ENCODE results near the gene L3MBTL3.

DNA sequence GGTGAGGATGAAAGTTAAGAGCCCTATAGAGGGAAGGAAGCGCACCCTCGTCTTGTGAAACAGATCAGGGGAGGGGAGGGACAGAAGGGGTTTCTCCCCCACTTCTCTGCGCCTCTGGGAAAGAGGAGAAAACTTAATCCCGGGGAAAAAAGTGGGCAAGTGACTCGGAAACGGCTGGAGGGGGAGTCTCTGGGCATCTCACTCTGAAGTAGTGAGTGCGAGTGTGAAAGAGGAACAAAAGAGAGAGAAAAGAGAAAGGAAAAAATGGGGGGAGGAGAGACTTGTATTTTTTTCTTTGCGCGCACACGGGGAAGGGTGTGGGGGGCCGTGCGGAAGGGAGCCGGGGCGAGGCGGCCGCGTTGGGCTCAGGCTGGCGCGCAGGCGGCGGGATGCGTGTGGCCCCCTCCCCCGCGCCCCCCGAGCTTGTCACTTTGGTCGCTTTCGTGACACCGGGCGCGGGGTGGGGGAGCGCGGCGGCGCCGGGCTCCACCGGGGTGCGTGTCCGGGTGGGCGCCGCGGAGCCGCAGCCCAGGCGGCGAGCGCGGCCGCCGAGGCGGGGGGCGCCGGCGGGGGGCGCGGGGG, 454 bp downstream of the L3MBTL3 start:
- TF ChIP-seq, protein P1, sequence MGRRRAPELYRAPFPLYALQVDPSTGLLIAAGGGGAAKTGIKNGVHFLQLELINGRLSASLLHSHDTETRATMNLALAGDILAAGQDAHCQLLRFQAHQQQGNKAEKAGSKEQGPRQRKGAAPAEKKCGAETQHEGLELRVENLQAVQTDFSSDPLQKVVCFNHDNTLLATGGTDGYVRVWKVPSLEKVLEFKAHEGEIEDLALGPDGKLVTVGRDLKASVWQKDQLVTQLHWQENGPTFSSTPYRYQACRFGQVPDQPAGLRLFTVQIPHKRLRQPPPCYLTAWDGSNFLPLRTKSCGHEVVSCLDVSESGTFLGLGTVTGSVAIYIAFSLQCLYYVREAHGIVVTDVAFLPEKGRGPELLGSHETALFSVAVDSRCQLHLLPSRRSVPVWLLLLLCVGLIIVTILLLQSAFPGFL (CRISPR knock-in tag; IDR thresholded peaks at IDR 0.05; ENCODE audit: borderline replicate concordance) = no peak
- TF ChIP-seq, protein P2, sequence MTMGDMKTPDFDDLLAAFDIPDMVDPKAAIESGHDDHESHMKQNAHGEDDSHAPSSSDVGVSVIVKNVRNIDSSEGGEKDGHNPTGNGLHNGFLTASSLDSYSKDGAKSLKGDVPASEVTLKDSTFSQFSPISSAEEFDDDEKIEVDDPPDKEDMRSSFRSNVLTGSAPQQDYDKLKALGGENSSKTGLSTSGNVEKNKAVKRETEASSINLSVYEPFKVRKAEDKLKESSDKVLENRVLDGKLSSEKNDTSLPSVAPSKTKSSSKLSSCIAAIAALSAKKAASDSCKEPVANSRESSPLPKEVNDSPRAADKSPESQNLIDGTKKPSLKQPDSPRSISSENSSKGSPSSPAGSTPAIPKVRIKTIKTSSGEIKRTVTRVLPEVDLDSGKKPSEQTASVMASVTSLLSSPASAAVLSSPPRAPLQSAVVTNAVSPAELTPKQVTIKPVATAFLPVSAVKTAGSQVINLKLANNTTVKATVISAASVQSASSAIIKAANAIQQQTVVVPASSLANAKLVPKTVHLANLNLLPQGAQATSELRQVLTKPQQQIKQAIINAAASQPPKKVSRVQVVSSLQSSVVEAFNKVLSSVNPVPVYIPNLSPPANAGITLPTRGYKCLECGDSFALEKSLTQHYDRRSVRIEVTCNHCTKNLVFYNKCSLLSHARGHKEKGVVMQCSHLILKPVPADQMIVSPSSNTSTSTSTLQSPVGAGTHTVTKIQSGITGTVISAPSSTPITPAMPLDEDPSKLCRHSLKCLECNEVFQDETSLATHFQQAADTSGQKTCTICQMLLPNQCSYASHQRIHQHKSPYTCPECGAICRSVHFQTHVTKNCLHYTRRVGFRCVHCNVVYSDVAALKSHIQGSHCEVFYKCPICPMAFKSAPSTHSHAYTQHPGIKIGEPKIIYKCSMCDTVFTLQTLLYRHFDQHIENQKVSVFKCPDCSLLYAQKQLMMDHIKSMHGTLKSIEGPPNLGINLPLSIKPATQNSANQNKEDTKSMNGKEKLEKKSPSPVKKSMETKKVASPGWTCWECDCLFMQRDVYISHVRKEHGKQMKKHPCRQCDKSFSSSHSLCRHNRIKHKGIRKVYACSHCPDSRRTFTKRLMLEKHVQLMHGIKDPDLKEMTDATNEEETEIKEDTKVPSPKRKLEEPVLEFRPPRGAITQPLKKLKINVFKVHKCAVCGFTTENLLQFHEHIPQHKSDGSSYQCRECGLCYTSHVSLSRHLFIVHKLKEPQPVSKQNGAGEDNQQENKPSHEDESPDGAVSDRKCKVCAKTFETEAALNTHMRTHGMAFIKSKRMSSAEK (CRISPR knock-in tag; IDR thresholded peaks at IDR 0.05; ENCODE audit: borderline replicate concordance) = no peak
- TF ChIP-seq USF2 (CRISPR knock-in tag; IDR thresholded peaks at IDR 0.05) (no peak), ESRRA (CRISPR knock-in tag; IDR thresholded peaks at IDR 0.05; ENCODE audit: borderline replicate concordance) (no peak), E2F1 (CRISPR knock-in tag; IDR thresholded peaks at IDR 0.05) (no peak), JUN (CRISPR knock-in tag; IDR thresholded peaks at IDR 0.05) (no peak), E2F4 (CRISPR knock-in tag; IDR thresholded peaks at IDR 0.05; ENCODE audit: borderline replicate concordance, low read depth) (no peak)
